SK-N-SH treated with all-trans-retinoic acid at 6 μM for 48 hours (cell line): ENCODE results near the gene PARP3.

Source experiments
- ATAC-seq: fragments of 200-7000 bp; cut with Tn5 transposase; 3 replicates; pipeline ENCODE4 v1.9.1; 2020; ENCODE audit warnings: mild to moderate bottlenecking, moderate library complexity
- BACH2 ChIP-seq: fragments of 250-450 bp; sonication (Bioruptor Pico); IDR thresholded peaks from 2 replicates; pipeline ENCODE4 v1.9.0; 2021; ENCODE audit warnings: mild to moderate bottlenecking, borderline replicate concordance
- CREB5 ChIP-seq: fragments of 250-450 bp; sonication (Bioruptor Pico); IDR thresholded peaks from 2 replicates; pipeline ENCODE4 v1.5.1; 2020; ENCODE audit warnings: low read depth, mild to moderate bottlenecking, moderate library complexity
- CSDC2 ChIP-seq: fragments of 250-450 bp; sonication (Bioruptor Pico); IDR thresholded peaks from 2 replicates; pipeline ENCODE4 v1.5.0; 2020; ENCODE audit warnings: mild to moderate bottlenecking, moderate library complexity
- ESRRG ChIP-seq: fragments of 250-450 bp; sonication (Bioruptor Pico); IDR thresholded peaks from 2 replicates; pipeline ENCODE4 v1.6.1; 2021; ENCODE audit warnings: mild to moderate bottlenecking
- GLIS3 ChIP-seq: fragments of 250-450 bp; sonication (Bioruptor Pico); IDR thresholded peaks from 2 replicates; pipeline ENCODE4 v1.5.0; 2020; ENCODE audit warnings: mild to moderate bottlenecking, moderate library complexity
- ISL1 ChIP-seq: fragments of 250-450 bp; sonication (Bioruptor Pico); IDR thresholded peaks from 2 replicates; pipeline ENCODE4 v2.1.2; 2022; ENCODE audit warnings: mild to moderate bottlenecking, moderate library complexity
- OSR1 ChIP-seq: fragments of 250-450 bp; sonication (Bioruptor Pico); IDR thresholded peaks from 2 replicates; pipeline ENCODE4 v1.8.0; 2022; ENCODE audit warnings: moderate library complexity, mild to moderate bottlenecking, inconsistent platforms
- RARB ChIP-seq: fragments of 250-450 bp; sonication (Bioruptor Pico); IDR thresholded peaks from 2 replicates; pipeline ENCODE4 v1.8.0; 2021; ENCODE audit warnings: mild to moderate bottlenecking, moderate library complexity
- SNAI2 ChIP-seq: fragments of 250-450 bp; sonication (Bioruptor Pico); IDR thresholded peaks from 2 replicates; pipeline ENCODE4 v1.5.0; 2020; ENCODE audit warnings: mild to moderate bottlenecking, moderate library complexity
- TCF4 ChIP-seq: fragments of 250-450 bp; sonication (Bioruptor Pico); IDR thresholded peaks from 2 replicates; pipeline ENCODE4 v1.8.0; 2021; ENCODE audit warnings: mild to moderate bottlenecking, moderate library complexity, borderline replicate concordance
- ZFP3 ChIP-seq: fragments of 250-450 bp; sonication (Bioruptor Pico); IDR thresholded peaks from 2 replicates; pipeline ENCODE4 v1.5.0; 2020; ENCODE audit warnings: mild to moderate bottlenecking, moderate library complexity
- ZFP30 ChIP-seq: fragments of 450-650 bp; formaldehyde crosslinking; IDR thresholded peaks from 2 replicates; pipeline ENCODE4 v1.5.0; 2022; ENCODE audit warnings: mild to moderate bottlenecking, moderate library complexity
- ZNF565 ChIP-seq: fragments of 450-650 bp; formaldehyde crosslinking; conservative IDR thresholded peaks from 2 replicates; pipeline ENCODE4 v1.5.0; 2020; ENCODE audit warnings: low read depth, mild to moderate bottlenecking, moderate library complexity
- ZNF70 ChIP-seq: fragments of 450-650 bp; formaldehyde crosslinking; IDR thresholded peaks from 2 replicates; pipeline ENCODE4 v1.5.0; 2020; ENCODE audit warnings: mild to moderate bottlenecking, moderate library complexity
- ZNF8 ChIP-seq: fragments of 450-650 bp; formaldehyde crosslinking; IDR thresholded peaks from 2 replicates; pipeline ENCODE4 v1.5.0; 2020; ENCODE audit warnings: mild to moderate bottlenecking, moderate library complexity
- TF ChIP-seq, protein P1 (sequence below): fragments of 250-450 bp; sonication (Bioruptor Pico); IDR thresholded peaks from 2 replicates; pipeline ENCODE4 v1.8.0; 2021; ENCODE audit warnings: low read depth, mild to moderate bottlenecking, moderate library complexity, borderline replicate concordance
- TF ChIP-seq, protein P2 (sequence below): fragments of 250-450 bp; sonication (Bioruptor Pico); IDR thresholded peaks from 2 replicates; pipeline ENCODE4 v1.8.0; 2020; ENCODE audit warnings: mild to moderate bottlenecking, moderate library complexity, borderline replicate concordance
- TF ChIP-seq, protein P3 (sequence below): fragments of 250-450 bp; sonication (Bioruptor Pico); IDR thresholded peaks from 2 replicates; pipeline ENCODE4 v1.5.0; 2020; ENCODE audit warnings: mild to moderate bottlenecking, moderate library complexity

The PARP3 gene

DNA sequence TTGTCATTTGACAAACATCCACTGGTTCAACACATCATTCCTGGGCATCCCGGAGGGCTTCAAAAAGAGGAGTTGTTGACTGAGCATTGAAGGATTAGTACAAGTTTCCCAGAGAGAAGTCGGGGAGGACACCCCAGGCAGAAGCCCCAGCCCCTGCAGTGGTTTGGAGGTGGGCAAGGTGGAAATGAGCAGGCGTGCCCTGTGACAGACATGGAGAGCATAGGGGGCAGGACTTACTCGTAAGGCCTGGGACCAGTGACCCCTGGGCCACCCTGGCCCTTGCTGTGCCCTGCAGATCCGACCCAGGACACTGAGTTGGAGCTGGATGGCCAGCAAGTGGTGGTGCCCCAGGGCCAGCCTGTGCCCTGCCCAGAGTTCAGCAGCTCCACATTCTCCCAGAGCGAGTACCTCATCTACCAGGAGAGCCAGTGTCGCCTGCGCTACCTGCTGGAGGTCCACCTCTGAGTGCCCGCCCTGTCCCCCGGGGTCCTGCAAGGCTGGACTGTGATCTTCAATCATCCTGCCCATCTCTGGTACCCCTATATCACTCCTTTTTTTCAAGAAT lies 5.9 kb downstream of the PARP3 start:
- no peak for ATAC-seq
- no peak for TF ChIP-seq CREB5
- no peak for TF ChIP-seq CSDC2 (CRISPR knock-in tag)
- no peak for TF ChIP-seq SNAI2 (CRISPR knock-in tag)
- TF ChIP-seq, protein P1, sequence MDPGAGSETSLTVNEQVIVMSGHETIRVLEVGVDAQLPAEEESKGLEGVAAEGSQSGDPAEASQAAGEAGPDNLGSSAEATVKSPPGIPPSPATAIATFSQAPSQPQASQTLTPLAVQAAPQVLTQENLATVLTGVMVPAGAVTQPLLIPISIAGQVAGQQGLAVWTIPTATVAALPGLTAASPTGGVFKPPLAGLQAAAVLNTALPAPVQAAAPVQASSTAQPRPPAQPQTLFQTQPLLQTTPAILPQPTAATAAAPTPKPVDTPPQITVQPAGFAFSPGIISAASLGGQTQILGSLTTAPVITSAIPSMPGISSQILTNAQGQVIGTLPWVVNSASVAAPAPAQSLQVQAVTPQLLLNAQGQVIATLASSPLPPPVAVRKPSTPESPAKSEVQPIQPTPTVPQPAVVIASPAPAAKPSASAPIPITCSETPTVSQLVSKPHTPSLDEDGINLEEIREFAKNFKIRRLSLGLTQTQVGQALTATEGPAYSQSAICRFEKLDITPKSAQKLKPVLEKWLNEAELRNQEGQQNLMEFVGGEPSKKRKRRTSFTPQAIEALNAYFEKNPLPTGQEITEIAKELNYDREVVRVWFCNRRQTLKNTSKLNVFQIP: no peak
- TF ChIP-seq ZFP3 (CRISPR knock-in tag): no peak
- TF ChIP-seq, all 23 proteins: peak for 0

GRCh38 chr3:51949121-51949520 lies 7.0 kb downstream of the PARP3 start:
- no peak for TF ChIP-seq ZFP3 (CRISPR knock-in tag)
- ATAC-seq: no peak

- TF ChIP-seq CREB5 (no peak), ZNF70 (CRISPR knock-in tag) (no peak), OSR1 (CRISPR knock-in tag) (no peak), BACH2 (CRISPR knock-in tag) (no peak), ZNF8 (CRISPR knock-in tag) (no peak), RARB (CRISPR knock-in tag) (no peak), SNAI2 (CRISPR knock-in tag) (no peak), ESRRG (CRISPR knock-in tag) (no peak), CSDC2 (CRISPR knock-in tag) (no peak), ZFP3 (CRISPR knock-in tag) (no peak), ZFP30 (no peak), ISL1 (no peak), TCF4 (CRISPR knock-in tag) (no peak)
- TF ChIP-seq, protein P1: no peak
- TF ChIP-seq, protein P2, sequence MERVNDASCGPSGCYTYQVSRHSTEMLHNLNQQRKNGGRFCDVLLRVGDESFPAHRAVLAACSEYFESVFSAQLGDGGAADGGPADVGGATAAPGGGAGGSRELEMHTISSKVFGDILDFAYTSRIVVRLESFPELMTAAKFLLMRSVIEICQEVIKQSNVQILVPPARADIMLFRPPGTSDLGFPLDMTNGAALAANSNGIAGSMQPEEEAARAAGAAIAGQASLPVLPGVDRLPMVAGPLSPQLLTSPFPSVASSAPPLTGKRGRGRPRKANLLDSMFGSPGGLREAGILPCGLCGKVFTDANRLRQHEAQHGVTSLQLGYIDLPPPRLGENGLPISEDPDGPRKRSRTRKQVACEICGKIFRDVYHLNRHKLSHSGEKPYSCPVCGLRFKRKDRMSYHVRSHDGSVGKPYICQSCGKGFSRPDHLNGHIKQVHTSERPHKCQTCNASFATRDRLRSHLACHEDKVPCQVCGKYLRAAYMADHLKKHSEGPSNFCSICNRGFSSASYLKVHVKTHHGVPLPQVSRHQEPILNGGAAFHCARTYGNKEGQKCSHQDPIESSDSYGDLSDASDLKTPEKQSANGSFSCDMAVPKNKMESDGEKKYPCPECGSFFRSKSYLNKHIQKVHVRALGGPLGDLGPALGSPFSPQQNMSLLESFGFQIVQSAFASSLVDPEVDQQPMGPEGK: no peak
- TF ChIP-seq, protein P3, sequence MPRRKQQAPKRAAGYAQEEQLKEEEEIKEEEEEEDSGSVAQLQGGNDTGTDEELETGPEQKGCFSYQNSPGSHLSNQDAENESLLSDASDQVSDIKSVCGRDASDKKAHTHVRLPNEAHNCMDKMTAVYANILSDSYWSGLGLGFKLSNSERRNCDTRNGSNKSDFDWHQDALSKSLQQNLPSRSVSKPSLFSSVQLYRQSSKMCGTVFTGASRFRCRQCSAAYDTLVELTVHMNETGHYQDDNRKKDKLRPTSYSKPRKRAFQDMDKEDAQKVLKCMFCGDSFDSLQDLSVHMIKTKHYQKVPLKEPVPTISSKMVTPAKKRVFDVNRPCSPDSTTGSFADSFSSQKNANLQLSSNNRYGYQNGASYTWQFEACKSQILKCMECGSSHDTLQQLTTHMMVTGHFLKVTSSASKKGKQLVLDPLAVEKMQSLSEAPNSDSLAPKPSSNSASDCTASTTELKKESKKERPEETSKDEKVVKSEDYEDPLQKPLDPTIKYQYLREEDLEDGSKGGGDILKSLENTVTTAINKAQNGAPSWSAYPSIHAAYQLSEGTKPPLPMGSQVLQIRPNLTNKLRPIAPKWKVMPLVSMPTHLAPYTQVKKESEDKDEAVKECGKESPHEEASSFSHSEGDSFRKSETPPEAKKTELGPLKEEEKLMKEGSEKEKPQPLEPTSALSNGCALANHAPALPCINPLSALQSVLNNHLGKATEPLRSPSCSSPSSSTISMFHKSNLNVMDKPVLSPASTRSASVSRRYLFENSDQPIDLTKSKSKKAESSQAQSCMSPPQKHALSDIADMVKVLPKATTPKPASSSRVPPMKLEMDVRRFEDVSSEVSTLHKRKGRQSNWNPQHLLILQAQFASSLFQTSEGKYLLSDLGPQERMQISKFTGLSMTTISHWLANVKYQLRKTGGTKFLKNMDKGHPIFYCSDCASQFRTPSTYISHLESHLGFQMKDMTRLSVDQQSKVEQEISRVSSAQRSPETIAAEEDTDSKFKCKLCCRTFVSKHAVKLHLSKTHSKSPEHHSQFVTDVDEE (CRISPR knock-in tag): no peak
- no peak for ATAC-seq
Measured at GRCh38 chr3:51950899-51951298, 8.7 kb downstream of the PARP3 start.

GRCh38 chr3:51953445-51953844 lies 11.3 kb downstream of the PARP3 start:
- peak; percentile 69 for ATAC-seq
- TF ChIP-seq, protein P2: no peak
- TF ChIP-seq, protein P1: no peak
- TF ChIP-seq OSR1 (CRISPR knock-in tag) (no peak), ISL1 (no peak), ZNF70 (CRISPR knock-in tag) (no peak), CREB5 (no peak), ZNF565 (no peak), GLIS3 (CRISPR knock-in tag) (no peak), CSDC2 (CRISPR knock-in tag) (no peak), RARB (CRISPR knock-in tag) (no peak), ZNF8 (CRISPR knock-in tag) (no peak)
- TF ChIP-seq, all 23 proteins: peak for 0
